Ureter (tissue), 1 donor: ENCODE results near the gene MINDY4. TPM values are rescaled to one million over a fixed set of nuclear protein-coding genes. Genes with fewer than 3 reads are reported as not detected.

Experiments
- DNase-seq: peaks from one replicate; pipeline ENCODE4 v3.0.0-alpha.2; 2020; ENCODE audit warnings: low spot score
- total RNA-seq: library from RNA; stranded (reverse); gene quantifications from one replicate; pipeline ENCODE4 v1.2.4, GENCODE V29; 2023
- donor health status: DM: yes; HTN: yes; CAD: no.

The MINDY4 gene
- total RNA-seq, 1 donor from 2014 or later: 16.8 TPM

GRCh38 chr7:30877015-30877769 is 106.0 kb downstream of the MINDY4 start:
- no peak for DNase-seq

- DNase-seq: no peak
Observed at GRCh38 chr7:30877993-30878392, 106.8 kb downstream of the MINDY4 start.

- no peak for DNase-seq
Observed at GRCh38 chr7:30879139-30880124, 108.2 kb downstream of the MINDY4 start.

- no peak for DNase-seq
Observed at GRCh38 chr7:30880125-30880720, 109.0 kb downstream of the MINDY4 start.

GRCh38 chr7:30880941-30881340 is 109.7 kb downstream of the MINDY4 start:
- DNase-seq: no peak

GRCh38 chr7:30881448-30881847 is 110.2 kb downstream of the MINDY4 start:
- no peak for DNase-seq

GRCh38 chr7:30884881-30885280 is 113.7 kb downstream of the MINDY4 start:
- DNase-seq: no peak

GRCh38 chr7:30886608-30887011 is 115.4 kb downstream of the MINDY4 start:
- no peak for DNase-seq

GRCh38 chr7:30887464-30887872 is 116.3 kb downstream of the MINDY4 start:
- DNase-seq: no peak

GRCh38 chr7:30888747-30889146 is 117.5 kb downstream of the MINDY4 start:
- no peak for DNase-seq

- DNase-seq: no peak
Observed at GRCh38 chr7:30890226-30890625, 119.0 kb downstream of the MINDY4 start.

- DNase-seq: no peak
Observed at GRCh38 chr7:30893357-30893756, 122.1 kb downstream of the MINDY4 start.

- no peak for DNase-seq
Observed at GRCh38 chr7:30894009-30894408, 122.8 kb downstream of the MINDY4 start.

GRCh38 chr7:30894866-30895605 is 123.8 kb downstream of the MINDY4 start:
- DNase-seq: no peak

- DNase-seq: no peak
Observed at GRCh38 chr7:30896036-30896435, 124.8 kb downstream of the MINDY4 start.

GRCh38 chr7:30896783-30897637 is 125.8 kb downstream of the MINDY4 start:
- DNase-seq: no peak

- no peak for DNase-seq
Observed at GRCh38 chr7:30897770-30898169, 126.6 kb downstream of the MINDY4 start.

- no peak for DNase-seq
Observed at GRCh38 chr7:30898411-30898810, 127.2 kb downstream of the MINDY4 start.

- no peak for DNase-seq
Observed at GRCh38 chr7:30899066-30899465, 127.8 kb downstream of the MINDY4 start.

GRCh38 chr7:30899630-30900029 is 128.4 kb downstream of the MINDY4 start:
- no peak for DNase-seq

- DNase-seq: no peak
Observed at GRCh38 chr7:30900053-30900452, 128.8 kb downstream of the MINDY4 start.
